ENCODE results near the gene TANGO6. TPM values are rescaled to one million over a fixed set of nuclear protein-coding genes. Genes with fewer than 3 reads are reported as not detected.

The TANGO6 gene
- polyA plus RNA-seq, 2 of the 4 experiments (the other 2 are of a cell fraction) = 8.1 to 19.5 TPM

DNA sequence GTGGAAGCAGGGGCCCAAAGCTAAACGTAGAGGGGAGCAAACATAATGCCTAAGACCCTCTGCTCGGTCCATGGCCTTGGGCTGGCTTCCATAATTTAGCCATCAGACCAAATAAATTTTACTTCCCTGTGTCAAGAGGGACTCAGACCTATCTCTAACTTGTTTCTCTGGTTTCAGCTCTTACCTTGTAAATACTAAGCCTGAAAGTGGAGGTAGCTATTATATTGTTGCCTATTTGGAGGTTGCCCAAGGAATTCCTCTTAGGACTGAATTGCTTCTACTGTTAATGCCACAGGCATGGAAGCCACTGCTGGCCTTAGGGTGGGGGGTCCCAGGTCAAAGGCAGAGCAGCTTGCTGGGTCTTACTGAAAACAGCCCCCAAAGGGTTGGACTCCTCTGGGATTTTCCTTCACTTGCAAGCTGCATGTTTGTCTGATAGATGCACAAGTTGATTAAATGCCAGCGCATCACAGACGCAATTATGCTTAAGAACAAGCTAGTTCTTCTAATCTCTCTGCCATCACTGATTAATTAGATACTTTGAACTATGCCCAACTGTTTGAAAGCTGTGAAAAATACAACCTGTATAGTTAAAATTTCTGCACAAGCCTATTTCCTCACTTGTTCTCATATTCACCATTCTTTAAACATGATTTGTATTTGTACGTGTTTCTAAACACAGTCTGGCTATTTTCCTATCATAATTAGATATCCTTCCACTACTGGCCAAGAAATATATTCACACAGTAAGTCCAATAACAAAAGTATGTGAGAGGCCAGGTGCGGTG lies 194.2 kb downstream of the TANGO6 start (continued):
- TF ChIP-seq PBX3 (IDR thresholded peaks at IDR 0.05) = no peak

DNA sequence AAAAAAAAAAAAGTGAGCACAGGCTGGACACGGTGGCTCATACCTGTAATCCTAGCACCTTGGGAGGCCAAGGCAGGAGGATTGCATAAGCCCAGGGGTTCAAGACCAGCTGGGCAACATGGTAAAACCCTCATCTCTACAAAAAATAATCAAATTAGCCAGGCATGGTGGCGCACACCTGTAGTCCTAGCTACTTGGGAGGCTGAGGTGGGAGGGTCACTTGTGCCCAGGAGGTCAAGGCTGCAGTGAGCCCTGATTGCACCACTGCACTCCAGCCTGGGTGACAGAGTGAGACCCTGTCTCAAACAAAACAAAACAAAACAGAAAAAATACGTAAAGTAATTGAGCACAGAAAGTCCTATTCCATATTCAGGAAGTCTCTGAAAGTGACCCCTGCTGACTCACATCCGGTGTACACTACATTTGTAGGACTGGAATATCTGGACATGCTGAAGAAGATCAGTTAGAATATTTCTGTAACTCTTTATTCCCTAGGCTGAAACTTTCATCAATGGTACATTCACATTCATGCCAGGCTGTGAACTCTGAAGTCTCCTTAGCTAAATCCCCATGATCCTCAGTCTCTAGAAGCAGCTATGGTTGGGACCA lies 196.1 kb downstream of the TANGO6 start:
- no peak for DNase-seq (ENCODE audit: low read depth in 1 of 2, low spot score in 1 of 2)
- WGBS (ENCODE audit: missing lambda C conversion rate) = 91% methylated on average over 4 of the region's 4 CpGs
- Histone ChIP-seq H3K9me3 (peaks cover 12% of the 10 kb centered on the region), H3K4me2 (peak overlapping the region; percentile 46), H3K4me3 (no peak overlapping the region), H3K27ac (peak overlapping the region; percentile 60 to 74), H3K4me1 (peaks cover 16% of the 10 kb centered on the region)
- no peak for FAIRE-seq
- no peak for TF ChIP-seq HES2 (IDR thresholded peaks at IDR 0.05)
- TF ChIP-seq CBX8 (IDR thresholded peaks at IDR 0.05) = no peak
- no peak for TF ChIP-seq FOSL2 (IDR thresholded peaks at IDR 0.05)
- TF ChIP-seq FOSL2 (CRISPR knock-in tag; IDR thresholded peaks at IDR 0.05) = no peak
- no peak for TF ChIP-seq ZC3H11A (IDR thresholded peaks at IDR 0.05)
- no peak for TF ChIP-seq NFE2L2 (conservative IDR thresholded peaks at IDR 0.05; ENCODE audit: low read length)
- no peak for TF ChIP-seq HOXA7 (CRISPR knock-in tag; IDR thresholded peaks at IDR 0.05)
- ChIA-PET CTCF (interaction anchor here (0.6 to 1.8 kb wide), 4 partner anchors 26 to 265 kb away, joined by 3 to 6 read pairs (median 4); no protein-coding TSS in a partner anchor), POLR2A (no interaction called here)
- no peak for ATAC-seq

DNA sequence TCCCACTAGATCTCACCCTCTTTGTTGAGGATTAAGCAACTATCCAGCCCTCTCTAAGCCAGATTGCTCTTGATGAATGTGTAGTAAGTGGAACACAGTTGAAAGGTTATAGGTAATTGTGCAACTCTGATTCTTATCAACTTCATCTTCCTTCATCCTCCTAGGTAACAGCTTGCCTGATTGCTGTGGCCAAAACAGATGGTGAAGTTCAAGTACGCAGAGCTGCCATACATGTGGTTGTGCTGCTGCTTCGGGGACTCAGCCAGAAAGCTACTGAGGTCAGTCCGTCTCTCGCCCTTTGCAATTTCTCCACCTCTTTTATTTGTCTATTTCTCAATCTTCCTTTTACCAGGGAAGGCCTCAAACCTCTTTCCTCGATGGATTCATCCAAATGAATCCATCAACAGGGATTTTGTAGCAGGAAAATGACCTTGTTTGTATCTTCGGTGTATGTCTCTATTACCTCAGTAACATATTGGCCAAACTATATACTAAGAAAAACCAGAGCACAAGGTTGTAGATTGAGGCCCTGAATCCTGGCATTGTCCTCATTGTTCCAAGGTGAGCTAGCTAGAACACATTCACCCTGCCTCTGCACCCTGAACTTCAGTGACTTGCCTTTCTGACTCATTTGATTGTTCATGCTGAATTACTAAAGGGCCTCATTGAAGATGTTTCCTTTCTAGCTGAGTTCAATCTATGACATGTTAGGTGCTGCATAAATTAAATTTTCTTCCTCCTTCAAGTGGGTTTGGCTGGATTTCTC lies 197.0 kb downstream of the TANGO6 start:
- FAIRE-seq (no peak), DNase-seq (ENCODE audit: low read depth in 1 of 2, low spot score in 1 of 2) (peak in 1 of 2 experiments; percentile 47), ATAC-seq (peak; percentile 47 to 69; a peak in 3 of 6 replicates)
- Histone ChIP-seq H3K4me3 (no peak overlapping the region), H3K4me2 (peak overlapping the region; percentile 46), H3K4me1 (peaks cover 16% of the 10 kb centered on the region), H3K27ac (peak overlapping the region; percentile 60 to 74), H3K9me3 (peaks cover 12% of the 10 kb centered on the region)
- TF ChIP-seq ZFP36 (IDR thresholded peaks at IDR 0.05; ENCODE audit: borderline replicate concordance, partially characterized antibody) (no peak), CEBPB (IDR thresholded peaks at IDR 0.05) (peak; percentile 54 to 60; a peak in 3 of 4 replicates), GATA3 (IDR thresholded peaks at IDR 0.05; ENCODE audit: borderline replicate concordance) (peak; percentile 57), EP300 (IDR thresholded peaks at IDR 0.05) (0 out of 5 replicates have a peak, but pooled peaks of 1 of the 2 experiments have one; percentile 6), FOSL2 (IDR thresholded peaks at IDR 0.05) (no peak), FOSL2 (CRISPR knock-in tag; IDR thresholded peaks at IDR 0.05) (0 out of 2 replicates have a peak, but pooled peaks have one; percentile 27), MAFK (IDR thresholded peaks at IDR 0.05; ENCODE audit: partially characterized antibody) (no peak), JUN (IDR thresholded peaks at IDR 0.05) (no peak)
- WGBS (ENCODE audit: missing lambda C conversion rate) = 65% methylated on average over 6 of the region's 6 CpGs
- POLR2A ChIA-PET = interaction anchor here (1.1 kb wide), 1 partner anchor 66 kb away, joined by 3 read pairs; the partner anchor contains the start of gene HAS3
- CTCF ChIA-PET = interaction anchor here (1.6 to 1.8 kb wide), 2 partner anchors 25 to 72 kb away, joined by 4 to 6 read pairs; no protein-coding TSS in a partner anchor

DNA sequence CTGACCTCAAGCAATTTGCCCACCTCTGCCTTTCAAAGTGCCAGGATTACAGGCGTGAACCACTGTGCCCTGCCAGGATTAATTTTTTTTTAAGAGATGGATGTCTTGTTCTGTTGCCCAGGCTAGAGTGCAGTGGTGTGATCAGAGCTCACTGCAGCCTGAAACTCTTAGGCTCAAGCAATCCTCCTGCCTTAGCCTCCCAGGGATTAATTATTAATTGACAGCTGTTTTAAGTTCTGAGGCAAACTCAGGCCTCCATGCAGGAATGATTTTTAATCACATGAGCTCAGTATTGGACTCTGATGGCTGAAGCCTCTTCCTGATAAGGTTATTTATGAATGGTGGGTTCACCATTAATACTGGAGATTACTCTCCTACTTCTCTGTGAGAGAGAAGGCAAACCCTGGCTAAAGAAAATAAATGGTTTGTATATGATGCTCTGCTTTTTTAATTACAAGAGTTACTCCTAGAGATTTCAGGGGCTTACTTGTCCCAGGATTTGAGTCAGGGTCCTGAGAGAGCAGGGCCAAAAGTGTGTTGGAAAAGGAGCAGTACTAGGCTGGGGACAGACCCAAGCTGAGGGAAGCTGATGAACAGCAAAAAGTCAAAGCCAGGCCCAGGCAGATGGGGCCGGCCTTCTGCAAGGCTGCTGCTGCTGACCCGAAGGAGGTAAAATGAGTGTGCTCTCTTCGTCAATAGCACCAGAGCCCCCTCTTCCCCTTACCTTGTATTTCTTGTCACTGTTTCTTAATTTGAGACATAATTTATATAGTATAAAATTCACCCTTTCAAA lies 205.2 kb downstream of the TANGO6 start:
- Histone ChIP-seq H3K27ac (peak overlapping the region; percentile 75 to 85), H3K4me1 (peaks cover 33% of the 10 kb centered on the region), H3K4me2 (peak overlapping the region; percentile 61), H3K4me3 (no peak overlapping the region), H3K9me3 (no peaks in the 10 kb centered on the region)
- ChIA-PET POLR2A (interaction anchor here (1.1 kb wide), 1 partner anchor 8 kb away, joined by 3 read pairs; no protein-coding TSS in a partner anchor), CTCF (interaction anchor here (0.6 to 2.6 kb wide), 3 partner anchors 14 to 76 kb away, joined by 3 to 13 read pairs (median 4); no protein-coding TSS in a partner anchor)
- no peak for FAIRE-seq
- TF ChIP-seq PHF8 (IDR thresholded peaks at IDR 0.05; ENCODE audit: borderline replicate concordance, low read depth) (no peak), KDM1A (IDR thresholded peaks at IDR 0.05; ENCODE audit: low read depth) (no peak), RARB (CRISPR knock-in tag; IDR thresholded peaks at IDR 0.05) (no peak), ZC3H11A (IDR thresholded peaks at IDR 0.05) (no peak), NFE2L2 (conservative IDR thresholded peaks at IDR 0.05; ENCODE audit: low read length) (no peak), CBX8 (IDR thresholded peaks at IDR 0.05) (no peak), MAZ (IDR thresholded peaks at IDR 0.05; ENCODE audit: borderline replicate concordance, low read depth, low read length) (no peak), CBX2 (IDR thresholded peaks at IDR 0.05; ENCODE audit: borderline replicate concordance, low read depth) (no peak), ESRRA (IDR thresholded peaks at IDR 0.05; ENCODE audit: borderline replicate concordance, low read length) (no peak), HOXA7 (CRISPR knock-in tag; IDR thresholded peaks at IDR 0.05) (no peak), HDAC2 (IDR thresholded peaks at IDR 0.05) (no peak), EP300 (IDR thresholded peaks at IDR 0.05) (no peak), BHLHE40 (IDR thresholded peaks at IDR 0.05; ENCODE audit: low read depth, low read length) (no peak)
- WGBS (ENCODE audit: missing lambda C conversion rate) = 83% methylated on average over 4 of the region's 4 CpGs
- ATAC-seq = peak; percentile 34 to 63; a peak in 3 of 6 replicates
- DNase-seq (ENCODE audit: low read depth in 1 of 2, low spot score in 1 of 2) = no peak
